ENCODE measurements around the gene ZNF766. TPM values are rescaled to one million over a fixed set of nuclear protein-coding genes. Genes with fewer than 3 reads are reported as not detected.

Gene ZNF766
- total and polyA plus RNA-seq, 2 donors from 2014 or later: 8.4 to 22.8 TPM

DNA sequence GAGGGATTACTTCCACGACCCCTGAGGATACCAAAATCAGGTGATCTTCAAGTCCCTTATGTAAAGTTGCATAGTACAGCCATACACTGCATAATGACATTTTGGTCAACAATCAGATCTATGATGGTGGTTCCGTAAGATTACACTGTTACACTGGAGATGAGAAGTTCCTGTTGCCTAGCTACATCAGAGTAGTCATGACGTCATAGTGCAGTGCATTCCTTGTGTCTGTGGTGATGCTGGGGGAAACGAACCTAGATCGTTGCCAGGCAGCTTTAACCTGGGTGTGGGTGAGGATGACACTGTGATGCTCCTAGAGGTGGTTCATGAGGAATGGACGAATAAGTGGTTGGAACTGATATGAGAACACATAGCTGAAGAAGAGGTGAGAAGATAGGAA lies 75.8 kb downstream of the ZNF766 start:
- no peak overlapping the region for H3K27ac ChIP-seq (ENCODE audit: low read depth in 2 of 2, low read length in 2 of 2)
- DNase-seq (no peak), FAIRE-seq (no peak)
- H3K4me1 ChIP-seq (ENCODE audit: control insufficient read depth in 2 of 3, insufficient read depth in 2 of 3, low read depth in 1 of 3, low read length in 3 of 3): peaks cover 0 to 2% (median 0%) of the 10 kb centered on the region in 3 donors
- intact Hi-C loops (cut with DNase I): no loop called here
- no peaks in the 10 kb centered on the region for H3K27me3 ChIP-seq (ENCODE audit: control insufficient read depth, insufficient read depth, low read length)
- no peaks in the 10 kb centered on the region for H3K9me3 ChIP-seq (ENCODE audit: control insufficient read depth in 2 of 3, insufficient read depth in 1 of 3, low read length in 3 of 3)
- peaks cover 2 to 22% (median 2%) of the 10 kb centered on the region in 3 donors for H3K36me3 ChIP-seq (ENCODE audit: control insufficient read depth in 2 of 3, insufficient read depth in 3 of 3, low read length in 3 of 3)
- H3K9ac ChIP-seq (ENCODE audit: low read length in 3 of 3): no peak overlapping the region
- TF ChIP-seq, protein P1, sequence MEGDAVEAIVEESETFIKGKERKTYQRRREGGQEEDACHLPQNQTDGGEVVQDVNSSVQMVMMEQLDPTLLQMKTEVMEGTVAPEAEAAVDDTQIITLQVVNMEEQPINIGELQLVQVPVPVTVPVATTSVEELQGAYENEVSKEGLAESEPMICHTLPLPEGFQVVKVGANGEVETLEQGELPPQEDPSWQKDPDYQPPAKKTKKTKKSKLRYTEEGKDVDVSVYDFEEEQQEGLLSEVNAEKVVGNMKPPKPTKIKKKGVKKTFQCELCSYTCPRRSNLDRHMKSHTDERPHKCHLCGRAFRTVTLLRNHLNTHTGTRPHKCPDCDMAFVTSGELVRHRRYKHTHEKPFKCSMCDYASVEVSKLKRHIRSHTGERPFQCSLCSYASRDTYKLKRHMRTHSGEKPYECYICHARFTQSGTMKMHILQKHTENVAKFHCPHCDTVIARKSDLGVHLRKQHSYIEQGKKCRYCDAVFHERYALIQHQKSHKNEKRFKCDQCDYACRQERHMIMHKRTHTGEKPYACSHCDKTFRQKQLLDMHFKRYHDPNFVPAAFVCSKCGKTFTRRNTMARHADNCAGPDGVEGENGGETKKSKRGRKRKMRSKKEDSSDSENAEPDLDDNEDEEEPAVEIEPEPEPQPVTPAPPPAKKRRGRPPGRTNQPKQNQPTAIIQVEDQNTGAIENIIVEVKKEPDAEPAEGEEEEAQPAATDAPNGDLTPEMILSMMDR (IDR thresholded peaks at IDR 0.05; ENCODE audit: borderline replicate concordance, extremely low read depth, insufficient read depth): no peak
- H3K4me3 ChIP-seq (ENCODE audit: low read length in 3 of 3): no peak overlapping the region

Small RNAs within 50 kb of the gene (microRNA-seq; reads per million reads assigned to microRNA genes)
- 1.4 reads per million for gene MIR643
- not detected for gene MIR6801

Other genes with a start within 250 kb of the ZNF766 start
- 9.4 TPM for gene ZNF614, start 241.2 kb upstream of the ZNF766 start, total RNA-seq
- 3.0 TPM for gene ZNF614, start 241.2 kb upstream of the ZNF766 start, polyA plus RNA-seq (ENCODE audit: insufficient read depth, low read depth, low replicate concordance)
- gene ZNF432, start 220.7 kb upstream of the ZNF766 start, total RNA-seq: 19.5 TPM
- 4.7 TPM for gene ZNF432, start 220.7 kb upstream of the ZNF766 start, polyA plus RNA-seq (ENCODE audit: insufficient read depth, low read depth, low replicate concordance)
- gene ZNF841, start 173.8 kb upstream of the ZNF766 start, total RNA-seq: 28.5 TPM
- 2.8 TPM for gene ZNF841, start 173.8 kb upstream of the ZNF766 start, polyA plus RNA-seq (ENCODE audit: insufficient read depth, low read depth, low replicate concordance)
- gene ZNF616, start 129.6 kb upstream of the ZNF766 start, total RNA-seq: 12.8 TPM
- gene ZNF616, start 129.6 kb upstream of the ZNF766 start, polyA plus RNA-seq (ENCODE audit: insufficient read depth, low read depth, low replicate concordance): 3.2 TPM
- 21.9 TPM for gene ZNF836, start 98.0 kb upstream of the ZNF766 start, total RNA-seq
- 7.1 TPM for gene ZNF836, start 98.0 kb upstream of the ZNF766 start, polyA plus RNA-seq (ENCODE audit: insufficient read depth, low read depth, low replicate concordance)
- gene PPP2R1A, start 79.5 kb upstream of the ZNF766 start, total RNA-seq: 314 TPM
- gene PPP2R1A, start 79.5 kb upstream of the ZNF766 start, polyA plus RNA-seq (ENCODE audit: insufficient read depth, low read depth, low replicate concordance): 346 TPM
- 13.2 TPM for gene ZNF480, start 27.6 kb downstream of the ZNF766 start, total RNA-seq
- 10.4 TPM for gene ZNF480, start 27.6 kb downstream of the ZNF766 start, polyA plus RNA-seq (ENCODE audit: insufficient read depth, low read depth, low replicate concordance)
- 4.9 TPM for gene ZNF610, start 66.7 kb downstream of the ZNF766 start, total RNA-seq
- gene ZNF610, start 66.7 kb downstream of the ZNF766 start, polyA plus RNA-seq (ENCODE audit: insufficient read depth, low read depth, low replicate concordance): 4.2 TPM
- gene ZNF880, start 100.3 kb downstream of the ZNF766 start, total RNA-seq: 27.2 TPM
- gene ZNF880, start 100.3 kb downstream of the ZNF766 start, polyA plus RNA-seq (ENCODE audit: insufficient read depth, low read depth, low replicate concordance): 10.9 TPM
- 32.0 TPM for gene ZNF528, start 128.3 kb downstream of the ZNF766 start, total RNA-seq
- 10.1 TPM for gene ZNF528, start 128.3 kb downstream of the ZNF766 start, polyA plus RNA-seq (ENCODE audit: insufficient read depth, low read depth, low replicate concordance)
- not detected for gene ZNF534, start 159.6 kb downstream of the ZNF766 start, total RNA-seq
- not detected for gene ZNF534, start 159.6 kb downstream of the ZNF766 start, polyA plus RNA-seq (ENCODE audit: insufficient read depth, low read depth, low replicate concordance)
- gene ZNF578, start 184.0 kb downstream of the ZNF766 start, total RNA-seq: 3.7 TPM
- 0.69 TPM for gene ZNF578, start 184.0 kb downstream of the ZNF766 start, polyA plus RNA-seq (ENCODE audit: insufficient read depth, low read depth, low replicate concordance)

Data from kidney (tissue), 14 donors.